ENCODE results near the gene BRD3OS. TPM values are rescaled to one million over a fixed set of nuclear protein-coding genes. Genes with fewer than 3 reads are reported as not detected.

The BRD3OS gene
- polyA plus RNA-seq, 1 of the 3 experiments (the other 2 are of a cell fraction), result 23.1 TPM

GRCh38 chr9:134057751-134058701 lies 32.7 kb downstream of the BRD3OS start:
- ChIA-PET CTCF (interaction anchor here (1.3 kb wide), 1 partner anchor 24 kb away, joined by 3 read pairs; no protein-coding TSS in a partner anchor), POLR2A (no interaction called here)
- no peaks in the 10 kb centered on the region for H3K9me2 ChIP-seq
- H3K36me3 ChIP-seq (replicated peaks in 1 of 2; ENCODE audit: control insufficient read depth in 1 of 2, insufficient read depth in 2 of 2, low read length in 1 of 2), result peaks cover 0 to 5% of the 10 kb centered on the region in 2 experiments
- no peak overlapping the region for H2AFZ ChIP-seq (ENCODE audit: low read depth)
- WGBS (ENCODE audit: low lambda C conversion rate), result 91% methylated on average over 21 of the region's 28 CpGs
- peaks cover 97% of the 10 kb centered on the region for H4K20me1 ChIP-seq (ENCODE audit: insufficient read depth)
- H3K4me2 ChIP-seq, result peak overlapping the region; percentile 33; the same call in 1 of the 2 replicates
- no peak for DNase-seq
- no peak overlapping the region for H3K9ac ChIP-seq
- H3K27ac ChIP-seq (ENCODE audit: low read depth in 2 of 2, low read length in 1 of 2), result peak overlapping the region in 1 of 2 experiments; percentile 34; a peak in 1 of 4 replicates
- peaks cover 6 to 74% of the 10 kb centered on the region in 2 experiments; a peak in 2 of 4 replicates for H3K4me1 ChIP-seq (ENCODE audit: control insufficient read depth in 1 of 2, insufficient read depth in 2 of 2, low read depth in 1 of 2, low read length in 1 of 2)
- peaks cover 95% of the 10 kb centered on the region for H3K79me2 ChIP-seq (ENCODE audit: insufficient read depth)
- no peaks in the 10 kb centered on the region for H3F3A ChIP-seq (replicated peaks; ENCODE audit: insufficient read depth)
- H3K27me3 ChIP-seq (ENCODE audit: insufficient read depth), result no peaks in the 10 kb centered on the region
- TF ChIP-seq RCOR1 (IDR thresholded peaks at IDR 0.05; ENCODE audit: low read length) (no peak), IRF3 (IDR thresholded peaks at IDR 0.05; ENCODE audit: low read depth, low read length) (no peak), JUND (IDR thresholded peaks at IDR 0.05) (no peak), FOXM1 (IDR thresholded peaks at IDR 0.05; ENCODE audit: low read depth) (no peak), POLR2AphosphoS5 (IDR thresholded peaks at IDR 0.05; ENCODE audit: low read depth, low read length) (no peak), YY1 (IDR thresholded peaks at IDR 0.05; ENCODE audit: low read depth) (no peak), USF2 (IDR thresholded peaks at IDR 0.05; ENCODE audit: borderline replicate concordance, low read depth, low read length) (no peak), RAD21 (IDR thresholded peaks at IDR 0.05; ENCODE audit: low read length) (no peak), RFX5 (IDR thresholded peaks at IDR 0.05; ENCODE audit: low read length) (no peak), NFIC (IDR thresholded peaks at IDR 0.05; ENCODE audit: borderline replicate concordance) (no peak), REST (IDR thresholded peaks at IDR 0.05; ENCODE audit: low read depth, low read length) (no peak), PBX3 (IDR thresholded peaks at IDR 0.05) (no peak), EZH2phosphoT487 (IDR thresholded peaks at IDR 0.05; ENCODE audit: borderline replicate concordance, low read depth) (no peak), EP300 (IDR thresholded peaks at IDR 0.05; ENCODE audit: borderline replicate concordance in 1 of 2, low read depth in 1 of 2, low read length in 1 of 2) (no peak), RXRA (IDR thresholded peaks at IDR 0.05; ENCODE audit: borderline replicate concordance, low read depth) (no peak), CTCF (IDR thresholded peaks at IDR 0.05) (no peak), GATA2 (CRISPR knock-in tag; IDR thresholded peaks at IDR 0.05) (no peak), FOSL2 (IDR thresholded peaks at IDR 0.05; ENCODE audit: borderline replicate concordance, low read depth) (no peak), GABPA (IDR thresholded peaks at IDR 0.05; ENCODE audit: low read depth) (no peak)
- no peaks in the 10 kb centered on the region for H3K9me3 ChIP-seq
- H3K4me3 ChIP-seq (ENCODE audit: low read depth in 2 of 2, low read length in 1 of 2), result no peak overlapping the region
